ENCODE data around the gene SLC30A7.
"Not testable (repeated sequence)": the region's sequence is repeated elsewhere in the genome, so short reads cannot be mapped to it uniquely, and the experiment has no call there.

The SLC30A7 gene

GRCh38 chr1:100895540-100896480, at the start of gene SLC30A7:
Gene SLC30A7, plus strand, starts transcription at chr1:100896090. Its CDS starts 173 bp downstream, at chr1:100896263.
- peak; percentile 97 for DNase-seq (ENCODE audit: low spot score)

GRCh38 chr1:100847361-100848082, 48.4 kb upstream of the SLC30A7 start:
- DNase-seq (ENCODE audit: low spot score): peak; percentile 26

- DNase-seq (ENCODE audit: low spot score): no peak
Observed at GRCh38 chr1:100851726-100852125, 44.2 kb upstream of the SLC30A7 start.

- DNase-seq (ENCODE audit: low spot score): no peak
Observed at GRCh38 chr1:100852976-100853375, 42.9 kb upstream of the SLC30A7 start.

GRCh38 chr1:100855116-100855515, 40.8 kb upstream of the SLC30A7 start:
- not testable (repeated sequence) for DNase-seq (ENCODE audit: low spot score)

GRCh38 chr1:100860397-100860991, 35.4 kb upstream of the SLC30A7 start:
- no peak for DNase-seq (ENCODE audit: low spot score)

GRCh38 chr1:100861379-100861778, 34.5 kb upstream of the SLC30A7 start:
- DNase-seq (ENCODE audit: low spot score): peak; percentile 20

- DNase-seq (ENCODE audit: low spot score): peak; percentile 72
Observed at GRCh38 chr1:100862591-100862990, 33.3 kb upstream of the SLC30A7 start.

GRCh38 chr1:100866041-100866900, 29.6 kb upstream of the SLC30A7 start:
- DNase-seq (ENCODE audit: low spot score): peak; percentile 35

- no peak for DNase-seq (ENCODE audit: low spot score)
Observed at GRCh38 chr1:100866901-100867206, 29.0 kb upstream of the SLC30A7 start.

GRCh38 chr1:100868364-100868995, 27.4 kb upstream of the SLC30A7 start:
- peak; percentile 18 for DNase-seq (ENCODE audit: low spot score)

GRCh38 chr1:100869996-100870395, 25.9 kb upstream of the SLC30A7 start:
- no peak for DNase-seq (ENCODE audit: low spot score)

GRCh38 chr1:100874433-100874832, 21.5 kb upstream of the SLC30A7 start:
- DNase-seq (ENCODE audit: low spot score): no peak

- DNase-seq (ENCODE audit: low spot score): no peak
Observed at GRCh38 chr1:100875228-100875627, 20.7 kb upstream of the SLC30A7 start.

- no peak for DNase-seq (ENCODE audit: low spot score)
Observed at GRCh38 chr1:100876291-100876690, 19.6 kb upstream of the SLC30A7 start.

GRCh38 chr1:100879422-100879821, 16.5 kb upstream of the SLC30A7 start:
- DNase-seq (ENCODE audit: low spot score): no peak

- DNase-seq (ENCODE audit: low spot score): no peak
Observed at GRCh38 chr1:100881687-100882086, 14.2 kb upstream of the SLC30A7 start.

GRCh38 chr1:100882698-100883097, 13.2 kb upstream of the SLC30A7 start:
- no peak for DNase-seq (ENCODE audit: low spot score)

GRCh38 chr1:100883963-100884362, 11.9 kb upstream of the SLC30A7 start:
- peak; percentile 13 for DNase-seq (ENCODE audit: low spot score)

GRCh38 chr1:100889007-100889406, 6.9 kb upstream of the SLC30A7 start:
- not testable (repeated sequence) for DNase-seq (ENCODE audit: low spot score)

GRCh38 chr1:100889869-100890482, 5.9 kb upstream of the SLC30A7 start:
- not testable (repeated sequence) for DNase-seq (ENCODE audit: low spot score)

Measured in GM03348 (cell line).